Skeletal muscle satellite cell (primary cell): ENCODE data around the gene SLC25A26.
A peak's percentile ranks its signal among the peaks of the same experiment; 100 is the strongest.

Experiments
- H3K27me3 ChIP-seq: 2 replicates; pipeline ENCODE4 v1.7.0; 2013; ENCODE audit warnings: low read length; ENCODE audit not compliant: control insufficient read depth, insufficient read depth
- H3K36me3 ChIP-seq: 2 replicates; pipeline ENCODE4 v1.7.0; 2013; ENCODE audit warnings: mild to moderate bottlenecking, control low read depth, low read length; ENCODE audit not compliant: insufficient read depth
- H3K4me1 ChIP-seq: 2 replicates; pipeline ENCODE4 v1.7.0; 2013; ENCODE audit warnings: low read length; ENCODE audit not compliant: control insufficient read depth, insufficient read depth
- H3K4me2 ChIP-seq: 2 replicates; pipeline ENCODE4 v1.7.0; 2013; ENCODE audit warnings: mild to moderate bottlenecking, low read length
- H3K4me3 ChIP-seq: 2 replicates; pipeline ENCODE4 v1.7.0; 2013; ENCODE audit warnings: low read length
- H3K9ac ChIP-seq: 2 replicates; pipeline ENCODE4 v1.7.0; 2013; ENCODE audit warnings: mild to moderate bottlenecking, low read depth, low read length, moderate library complexity
- H3K9me3 ChIP-seq: replicated peaks from 2 replicates; pipeline ENCODE4 v1.7.0; 2013; ENCODE audit warnings: mild to moderate bottlenecking, control low read depth, low read length

The SLC25A26 gene

GRCh38 chr3:66406831-66407610 is 186.2 kb downstream of the SLC25A26 start:
- H3K36me3 ChIP-seq: no peaks in the 10 kb centered on the region

DNA sequence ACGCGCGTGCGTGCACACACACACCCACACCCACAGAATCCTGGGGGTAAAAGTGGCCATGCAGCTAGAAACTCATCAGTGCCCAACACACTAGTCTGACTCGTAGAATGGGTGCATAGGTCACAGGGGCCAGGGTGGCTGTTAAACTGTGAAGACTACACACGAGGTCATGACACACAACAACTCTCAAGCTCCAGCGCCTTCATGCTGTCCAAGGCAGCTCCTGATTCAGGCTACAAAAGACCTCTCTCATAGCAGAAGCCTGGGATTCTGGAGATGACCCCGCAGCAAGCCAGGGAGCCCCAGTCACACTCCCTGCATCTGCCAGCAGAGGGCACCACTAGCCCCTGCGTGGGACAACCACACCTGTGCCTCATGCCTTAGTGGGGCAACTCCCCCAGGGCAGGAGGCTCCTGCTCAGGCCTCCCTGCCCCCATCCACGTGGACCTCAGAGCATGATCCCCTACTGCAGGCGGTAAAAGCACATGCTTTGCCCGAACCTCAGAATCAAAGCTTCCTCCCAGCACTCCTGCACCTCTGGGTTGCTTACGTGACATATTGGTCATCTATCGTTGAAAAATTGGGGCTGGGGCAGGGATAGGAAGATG is 186.9 kb downstream of the SLC25A26 start:
- Histone ChIP-seq H3K4me3 (no peak overlapping the region), H3K9me3 (no peaks in the 10 kb centered on the region), H3K4me2 (no peak overlapping the region), H3K9ac (no peak overlapping the region), H3K27me3 (no peaks in the 10 kb centered on the region), H3K36me3 (no peaks in the 10 kb centered on the region), H3K4me1 (peaks cover 25% of the 10 kb centered on the region)

More at GRCh38 chr3:66406831-66407610, 186.2 kb downstream of the SLC25A26 start:
- no peaks in the 10 kb centered on the region for H3K27me3 ChIP-seq
- H3K9ac ChIP-seq: no peak overlapping the region
- H3K4me2 ChIP-seq: no peak overlapping the region
- H3K4me3 ChIP-seq: no peak overlapping the region
- peaks cover 28% of the 10 kb centered on the region for H3K4me1 ChIP-seq
- no peaks in the 10 kb centered on the region for H3K9me3 ChIP-seq

GRCh38 chr3:66409771-66410754 is 189.3 kb downstream of the SLC25A26 start:
- Histone ChIP-seq H3K4me1 (peaks cover 27% of the 10 kb centered on the region), H3K9me3 (no peaks in the 10 kb centered on the region), H3K27me3 (no peaks in the 10 kb centered on the region), H3K4me2 (no peak overlapping the region), H3K36me3 (no peaks in the 10 kb centered on the region), H3K4me3 (no peak overlapping the region), H3K9ac (no peak overlapping the region)

GRCh38 chr3:66410976-66411375 is 190.2 kb downstream of the SLC25A26 start:
- H3K9ac ChIP-seq: no peak overlapping the region
- no peak overlapping the region for H3K4me2 ChIP-seq
- peaks cover 17% of the 10 kb centered on the region for H3K4me1 ChIP-seq
- H3K4me3 ChIP-seq: no peak overlapping the region
- H3K36me3 ChIP-seq: no peaks in the 10 kb centered on the region
- H3K27me3 ChIP-seq: no peaks in the 10 kb centered on the region
- H3K9me3 ChIP-seq: no peaks in the 10 kb centered on the region

DNA sequence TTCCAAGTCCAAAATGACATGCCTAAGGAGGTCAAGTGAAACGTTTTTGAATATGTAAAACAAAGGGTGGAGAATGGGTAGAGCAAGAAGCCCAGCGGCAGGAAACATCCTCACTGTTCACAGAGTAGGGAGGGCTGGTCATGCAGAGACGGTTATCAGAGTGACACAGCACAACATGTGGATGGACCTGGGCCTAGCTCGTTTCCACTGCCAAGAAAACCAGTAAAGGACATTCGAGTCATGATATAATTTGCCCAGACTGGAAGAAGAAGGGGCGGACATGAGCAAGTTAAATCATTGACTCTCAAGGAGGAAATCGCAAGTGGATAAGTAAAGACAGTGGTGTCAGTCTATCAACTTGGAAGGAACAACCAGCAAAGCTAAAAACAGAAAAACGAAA is 190.7 kb downstream of the SLC25A26 start:
- Histone ChIP-seq H3K4me3 (no peak overlapping the region), H3K4me1 (peaks cover 14% of the 10 kb centered on the region), H3K9me3 (no peaks in the 10 kb centered on the region), H3K4me2 (no peak overlapping the region), H3K9ac (no peak overlapping the region), H3K27me3 (no peaks in the 10 kb centered on the region), H3K36me3 (no peaks in the 10 kb centered on the region)

- Histone ChIP-seq H3K36me3 (no peaks in the 10 kb centered on the region), H3K9me3 (no peaks in the 10 kb centered on the region), H3K27me3 (no peaks in the 10 kb centered on the region), H3K4me1 (peaks cover 14% of the 10 kb centered on the region), H3K4me2 (no peak overlapping the region), H3K9ac (no peak overlapping the region), H3K4me3 (no peak overlapping the region)
These were observed 191.4 kb downstream of the SLC25A26 start for GRCh38 chr3:66411961-66412887.

DNA sequence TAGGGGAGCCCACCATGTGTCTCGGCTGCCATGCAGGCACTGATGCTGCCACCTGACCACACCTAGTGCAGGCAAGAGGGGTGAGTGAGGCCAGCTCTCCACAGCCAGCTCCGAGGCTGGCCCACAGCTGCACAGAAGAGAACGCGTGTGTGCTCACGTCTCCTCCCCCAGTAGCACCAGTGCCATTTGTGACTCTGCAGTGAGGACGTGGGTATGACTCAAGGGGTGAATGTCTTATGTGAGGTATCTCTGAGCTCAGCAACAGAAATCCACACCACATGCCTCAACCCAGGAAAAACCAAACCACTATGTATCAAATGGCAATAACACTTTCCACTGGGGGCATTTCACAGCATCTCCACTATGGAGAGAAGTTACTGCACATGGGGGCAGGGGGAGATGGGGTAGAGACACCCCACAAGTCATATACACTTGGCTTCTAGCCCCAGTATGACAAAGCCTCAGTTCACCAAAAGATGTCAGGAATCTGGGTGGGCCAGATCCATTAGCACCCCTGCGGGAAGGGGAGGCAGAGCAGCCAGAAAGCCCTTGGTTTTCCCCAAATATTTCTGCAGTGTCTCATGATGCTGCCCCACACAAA is 192.4 kb downstream of the SLC25A26 start:
- Histone ChIP-seq H3K4me1 (peaks cover 14% of the 10 kb centered on the region), H3K36me3 (no peaks in the 10 kb centered on the region)

DNA sequence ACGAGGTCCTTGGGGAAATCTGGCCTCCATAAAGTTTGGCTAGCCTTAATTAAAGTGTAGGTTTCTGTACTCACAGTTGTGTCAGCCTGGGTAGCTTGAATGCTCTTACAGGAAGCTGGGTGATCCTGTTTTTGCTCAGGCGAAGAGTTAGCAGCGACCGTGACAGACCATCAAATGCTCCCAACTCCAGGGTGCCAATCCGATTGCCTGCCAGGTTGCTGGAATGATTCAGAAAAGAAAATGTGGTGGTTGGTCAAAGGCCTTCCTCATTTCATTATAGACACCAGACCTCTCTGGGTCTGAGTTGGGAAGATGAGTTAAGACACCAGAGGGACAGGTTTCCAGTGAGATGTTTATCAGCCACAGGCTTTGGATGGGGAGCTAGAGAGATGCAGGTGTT is 194.0 kb downstream of the SLC25A26 start:
- peaks cover 18% of the 10 kb centered on the region for H3K4me1 ChIP-seq

More for the DNA sequence above, 192.4 kb downstream of the SLC25A26 start:
- Histone ChIP-seq H3K9ac (peak overlapping the region; percentile 13), H3K27me3 (no peaks in the 10 kb centered on the region), H3K9me3 (no peaks in the 10 kb centered on the region), H3K4me2 (peak overlapping the region; percentile 26), H3K4me3 (no peak overlapping the region)

GRCh38 chr3:66415867-66416428 is 195.1 kb downstream of the SLC25A26 start:
- Histone ChIP-seq H3K27me3 (no peaks in the 10 kb centered on the region), H3K9ac (no peak overlapping the region), H3K9me3 (no peaks in the 10 kb centered on the region), H3K4me3 (no peak overlapping the region), H3K4me2 (no peak overlapping the region), H3K36me3 (no peaks in the 10 kb centered on the region), H3K4me1 (peaks cover 18% of the 10 kb centered on the region)

More for the DNA sequence above, 194.0 kb downstream of the SLC25A26 start:
- Histone ChIP-seq H3K9ac (no peak overlapping the region), H3K4me3 (no peak overlapping the region), H3K36me3 (no peaks in the 10 kb centered on the region), H3K27me3 (no peaks in the 10 kb centered on the region), H3K4me2 (no peak overlapping the region), H3K9me3 (no peaks in the 10 kb centered on the region)
